Stimulated activated CD8-positive, alpha-beta memory T cell treated with anti-CD3 and anti-CD28 coated beads, Interleukin-2, amount 100 ng/mL, for 48 hours (primary cell): ENCODE results near the gene MATN1.
A peak's percentile ranks its signal among the peaks of the same experiment; 100 is the strongest.
"Not testable (repeated sequence)": the region's sequence is repeated elsewhere in the genome, so short reads cannot be mapped to it uniquely, and the experiment has no call there.

Experiments
- DNase-seq, 2 donors: peaks; one replicate each; pipeline ENCODE4 v3.0.0-alpha.2; 2020; ENCODE audit warnings: low read depth in 2 of 2

MATN1 gene

GRCh38 chr1:30697571-30698376 is 25.6 kb downstream of the MATN1 start:
- no peak for DNase-seq

GRCh38 chr1:30696831-30697230 is 26.6 kb downstream of the MATN1 start:
- DNase-seq, result no peak

GRCh38 chr1:30695439-30695841 is 27.9 kb downstream of the MATN1 start:
- no peak for DNase-seq

DNA sequence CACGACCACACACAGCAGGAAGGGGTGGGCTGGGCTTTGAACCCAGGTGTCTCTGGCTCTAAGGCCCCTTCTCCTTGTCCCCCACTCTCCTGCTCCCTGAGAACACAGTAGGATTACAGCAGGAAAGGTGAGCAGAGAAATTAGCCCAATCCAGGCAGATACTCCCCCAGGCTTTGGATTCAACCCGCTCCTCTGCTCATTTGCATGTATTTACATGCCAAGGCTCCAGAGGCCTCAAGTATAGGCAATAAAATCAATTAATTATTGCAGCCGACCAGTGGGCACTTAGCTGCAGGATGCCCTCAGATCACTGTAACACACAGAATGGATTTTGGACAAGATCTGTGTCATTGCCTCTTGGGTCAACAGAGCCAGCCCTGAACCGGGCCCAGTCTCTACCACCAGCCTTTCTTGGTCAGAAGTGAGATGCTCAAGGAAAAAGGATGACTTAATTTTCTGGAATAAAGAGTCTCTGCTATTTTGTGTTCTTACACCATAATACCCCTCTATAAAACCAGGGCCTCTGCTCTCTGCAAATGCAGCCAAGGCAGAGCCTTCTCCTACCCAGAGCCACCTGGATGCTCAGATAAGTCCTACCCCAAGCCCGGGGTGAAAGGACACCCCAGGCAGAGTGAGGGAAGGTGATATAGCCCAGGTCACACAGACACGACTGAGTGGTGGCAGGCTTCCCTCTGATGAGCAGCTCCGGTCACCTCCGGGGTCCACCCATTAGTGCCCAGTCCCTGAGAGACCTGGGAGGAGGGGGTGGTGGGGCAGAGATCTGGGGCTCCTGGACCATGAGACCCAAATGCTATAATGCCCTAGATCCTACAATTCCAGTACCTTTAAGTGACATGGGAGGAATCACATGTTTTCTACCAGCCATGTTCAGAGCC is 28.9 kb downstream of the MATN1 start:
- no peak for DNase-seq

- DNase-seq, result no peak
Measured at GRCh38 chr1:30693822-30694221, 29.6 kb downstream of the MATN1 start.

DNA sequence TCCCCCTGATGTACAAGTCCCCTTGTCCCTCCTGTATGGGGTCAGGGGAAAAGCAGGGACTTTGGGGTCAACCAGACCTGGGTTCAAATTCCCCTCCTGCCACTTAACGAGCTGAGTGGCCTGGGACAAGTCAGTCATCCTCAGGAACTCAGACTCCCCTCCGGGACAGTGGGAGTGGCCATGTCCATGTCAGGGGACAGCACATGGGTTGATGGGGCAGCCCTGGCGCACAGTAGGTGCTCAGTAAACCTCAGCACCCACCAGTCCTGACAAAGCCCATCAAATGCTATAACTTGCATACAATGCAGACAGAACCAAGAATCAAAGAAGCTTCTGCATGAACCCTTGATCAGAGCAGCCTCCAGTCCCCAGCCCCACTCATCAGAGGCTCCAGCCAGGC is 30.0 kb downstream of the MATN1 start:
- DNase-seq, result no peak

DNA sequence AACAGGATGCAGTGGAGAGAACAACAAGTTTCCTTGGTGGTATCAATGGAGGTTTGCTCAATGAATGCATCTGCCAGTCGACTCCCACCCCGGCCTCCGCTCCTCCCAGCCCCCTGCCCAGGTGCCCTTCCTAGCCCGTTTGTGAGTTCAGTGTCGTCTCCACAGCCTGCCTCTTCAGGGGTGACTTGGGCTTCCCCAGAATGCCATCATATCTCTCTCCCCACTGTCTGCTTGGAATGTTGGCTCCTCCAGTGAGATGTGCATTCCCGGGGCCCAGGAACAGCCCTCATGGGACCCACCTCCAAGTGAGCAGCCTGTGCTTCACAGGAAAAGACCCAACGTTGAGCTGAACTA is 30.5 kb downstream of the MATN1 start:
- no peak for DNase-seq

- DNase-seq, result no peak
Measured at GRCh38 chr1:30692201-30692947, 31.0 kb downstream of the MATN1 start.

- DNase-seq, result no peak
Measured at GRCh38 chr1:30691480-30691879, 31.9 kb downstream of the MATN1 start.

- no peak for DNase-seq
Measured at GRCh38 chr1:30689901-30690645, 33.3 kb downstream of the MATN1 start.

- DNase-seq, result no peak
Measured at GRCh38 chr1:30688920-30689794, 34.2 kb downstream of the MATN1 start.

DNA sequence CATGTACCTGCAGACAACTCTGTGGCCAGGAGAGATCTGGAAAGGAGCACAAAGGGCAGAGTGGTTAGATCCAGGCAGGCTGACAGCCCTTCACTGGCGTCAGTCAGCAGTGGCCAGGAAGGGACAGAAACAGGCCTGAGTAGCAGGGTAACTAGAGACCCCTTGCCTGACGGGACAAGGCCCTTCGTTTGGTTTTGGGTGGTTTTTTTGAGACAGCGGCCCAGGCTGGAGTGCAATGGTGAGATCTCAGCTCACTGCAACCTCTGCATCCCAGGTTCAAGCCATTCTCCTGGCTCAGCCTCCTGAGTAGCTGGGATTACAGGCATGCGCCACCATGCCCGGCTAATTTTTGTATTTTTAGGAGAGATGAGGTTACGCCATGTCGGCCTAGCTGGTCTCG is 34.9 kb downstream of the MATN1 start:
- DNase-seq, result not testable (repeated sequence)

- no peak for DNase-seq
Measured at GRCh38 chr1:30687886-30688285, 35.5 kb downstream of the MATN1 start.

DNA sequence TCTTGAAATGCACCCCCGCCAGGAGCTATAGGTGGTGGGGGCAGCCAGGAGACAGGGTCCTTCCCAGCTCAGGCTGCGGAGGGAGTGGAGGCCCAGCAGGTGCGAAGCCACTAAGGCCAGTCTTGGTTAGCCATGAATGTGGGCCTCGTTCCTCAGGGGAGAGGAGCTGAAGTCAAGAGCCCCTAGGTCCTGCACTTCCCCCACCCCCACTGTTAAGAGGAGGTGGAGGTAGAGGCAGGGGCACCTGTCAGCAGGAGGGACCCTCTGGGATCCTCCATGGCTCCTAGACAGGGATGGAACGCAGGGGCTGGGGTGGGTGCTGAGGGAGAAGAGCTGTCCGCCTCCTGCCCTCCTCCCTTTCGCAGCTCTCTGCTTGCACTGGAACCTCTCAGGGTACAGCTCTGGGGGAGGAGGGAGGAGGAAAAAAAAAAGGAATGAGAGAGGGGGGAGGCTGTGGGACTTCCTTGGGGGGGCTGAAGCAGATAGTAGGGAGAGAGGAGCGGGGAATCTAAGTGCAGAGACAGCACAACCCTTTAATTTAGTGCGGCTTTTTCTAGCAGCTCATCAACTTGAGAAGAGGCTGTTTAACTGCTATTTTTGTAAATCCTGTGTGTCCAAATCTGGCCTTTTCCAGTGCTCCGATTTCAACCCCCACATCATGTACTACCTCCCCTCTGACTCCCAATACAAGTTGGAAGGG is 37.0 kb downstream of the MATN1 start:
- DNase-seq, result no peak

- no peak for DNase-seq
Measured at GRCh38 chr1:30685796-30686165, 37.6 kb downstream of the MATN1 start.

GRCh38 chr1:30684881-30685795 is 38.2 kb downstream of the MATN1 start:
- peak in 1 of 2 donors; percentile 3 for DNase-seq

DNA sequence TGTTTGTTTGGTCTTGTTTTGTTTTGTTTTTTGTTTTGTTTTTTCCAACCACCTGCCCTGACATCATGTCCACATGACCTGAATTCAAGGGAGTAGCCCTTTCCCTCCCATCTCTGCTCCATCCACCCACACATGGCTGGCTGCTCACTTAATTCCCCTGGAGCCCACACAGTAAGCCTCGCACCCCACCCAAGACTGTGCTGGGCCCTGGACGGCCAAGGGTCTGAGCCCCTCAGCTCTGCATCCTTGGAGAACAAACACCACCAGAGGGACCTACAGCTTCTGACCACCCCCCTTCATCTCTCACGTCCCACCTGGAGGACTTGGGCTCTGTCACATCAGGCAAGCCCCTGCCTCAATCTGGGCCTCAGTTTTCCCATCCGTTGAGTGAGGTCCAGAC is 39.1 kb downstream of the MATN1 start:
- DNase-seq, result no peak

- no peak for DNase-seq
Measured at GRCh38 chr1:30683699-30684098, 39.7 kb downstream of the MATN1 start.
